Stimulated activated memory B cell treated with anti-CD40 and anti-IgM and Interleukin-4, amounts not matched to agents 10 μg/mL and 1 μg/mL and 100 μg/mL, for 72 hours (primary cell): ENCODE results near the gene TFEB.
"Not testable (repeated sequence)": the region's sequence is repeated elsewhere in the genome, so short reads cannot be mapped to it uniquely, and the experiment has no call there.

Experiments used
- ATAC-seq: fragments of 150-1000 bp; cut with Tn5 transposase; 2 replicates; pipeline ENCODE4 v1.10.0; 2021
- H3K27ac Mint-ChIP-seq: one replicate; pipeline ENCODE4 v1.8.0; 2022; ENCODE audit warnings: mild to moderate bottlenecking, mixed read lengths
- H3K27me3 Mint-ChIP-seq: one replicate; pipeline ENCODE4 v1.8.0; 2022; ENCODE audit warnings: mixed read lengths
- H3K36me3 Mint-ChIP-seq: one replicate; pipeline ENCODE4 v1.8.0; 2022; ENCODE audit warnings: mixed read lengths
- H3K4me1 Mint-ChIP-seq: one replicate; pipeline ENCODE4 v1.8.0; 2022; ENCODE audit warnings: mixed read lengths
- H3K4me3 Mint-ChIP-seq: one replicate; pipeline ENCODE4 v1.8.0; 2022; ENCODE audit warnings: mild to moderate bottlenecking, moderate library complexity, mixed read lengths
- H3K9me3 Mint-ChIP-seq: one replicate; pipeline ENCODE4 v1.8.0; 2022; ENCODE audit warnings: mixed read lengths

The TFEB gene

GRCh38 chr6:41770381-41771057 is 35.1 kb upstream of the TFEB start:
- H3K36me3 Mint-ChIP-seq = peaks cover 32% of the 10 kb centered on the region

GRCh38 chr6:41769376-41769775 is 34.0 kb upstream of the TFEB start:
- Mint-ChIP-seq H3K4me3 (no peak overlapping the region), H3K4me1 (no peaks in the 10 kb centered on the region), H3K27me3 (no peaks in the 10 kb centered on the region), H3K27ac (no peak overlapping the region), H3K9me3 (no peaks in the 10 kb centered on the region), H3K36me3 (peaks cover 21% of the 10 kb centered on the region)
- ATAC-seq = no peak

More at GRCh38 chr6:41770381-41771057, 35.1 kb upstream of the TFEB start:
- Mint-ChIP-seq H3K27me3 (no peaks in the 10 kb centered on the region), H3K9me3 (no peaks in the 10 kb centered on the region), H3K27ac (no peak overlapping the region), H3K4me1 (no peaks in the 10 kb centered on the region), H3K4me3 (no peak overlapping the region)
- ATAC-seq = no peak

GRCh38 chr6:41768545-41769308 is 33.3 kb upstream of the TFEB start:
- H3K27me3 Mint-ChIP-seq = no peaks in the 10 kb centered on the region
- H3K4me1 Mint-ChIP-seq = no peaks in the 10 kb centered on the region
- no peak overlapping the region for H3K4me3 Mint-ChIP-seq
- peaks cover 15% of the 10 kb centered on the region for H3K36me3 Mint-ChIP-seq
- no peak for ATAC-seq
- H3K27ac Mint-ChIP-seq = no peak overlapping the region
- H3K9me3 Mint-ChIP-seq = no peaks in the 10 kb centered on the region

- Mint-ChIP-seq H3K9me3 (no peaks in the 10 kb centered on the region), H3K4me1 (no peaks in the 10 kb centered on the region), H3K27ac (no peak overlapping the region), H3K36me3 (peaks cover 15% of the 10 kb centered on the region), H3K4me3 (no peak overlapping the region), H3K27me3 (no peaks in the 10 kb centered on the region)
- no peak for ATAC-seq
Observed at GRCh38 chr6:41767112-41767833, 31.9 kb upstream of the TFEB start.

GRCh38 chr6:41766043-41766664 is 30.7 kb upstream of the TFEB start:
- peaks cover 11% of the 10 kb centered on the region for H3K36me3 Mint-ChIP-seq
- H3K4me1 Mint-ChIP-seq, ATAC-seq, H3K27ac Mint-ChIP-seq, H3K4me3 Mint-ChIP-seq, H3K27me3 Mint-ChIP-seq, H3K9me3 Mint-ChIP-seq: not testable (repeated sequence)

GRCh38 chr6:41763470-41763869 is 28.1 kb upstream of the TFEB start:
- H3K36me3 Mint-ChIP-seq = no peaks in the 10 kb centered on the region
- ATAC-seq = no peak
- no peaks in the 10 kb centered on the region for H3K27me3 Mint-ChIP-seq
- H3K4me3 Mint-ChIP-seq = no peak overlapping the region
- no peak overlapping the region for H3K27ac Mint-ChIP-seq
- no peaks in the 10 kb centered on the region for H3K9me3 Mint-ChIP-seq
- no peaks in the 10 kb centered on the region for H3K4me1 Mint-ChIP-seq

GRCh38 chr6:41759905-41760579 is 24.6 kb upstream of the TFEB start:
- H3K9me3 Mint-ChIP-seq = no peaks in the 10 kb centered on the region
- peak; percentile 46 for ATAC-seq
- no peaks in the 10 kb centered on the region for H3K36me3 Mint-ChIP-seq
- H3K4me3 Mint-ChIP-seq = no peak overlapping the region
- no peak overlapping the region for H3K27ac Mint-ChIP-seq
- no peaks in the 10 kb centered on the region for H3K4me1 Mint-ChIP-seq
- H3K27me3 Mint-ChIP-seq = peaks cover 15% of the 10 kb centered on the region

GRCh38 chr6:41759106-41759904 is 23.9 kb upstream of the TFEB start:
- no peak for ATAC-seq
- Mint-ChIP-seq H3K4me3 (no peak overlapping the region), H3K9me3 (no peaks in the 10 kb centered on the region), H3K27me3 (peaks cover 15% of the 10 kb centered on the region), H3K4me1 (no peaks in the 10 kb centered on the region), H3K27ac (no peak overlapping the region), H3K36me3 (no peaks in the 10 kb centered on the region)

- peaks cover 15% of the 10 kb centered on the region for H3K27me3 Mint-ChIP-seq
- ATAC-seq = no peak
- no peak overlapping the region for H3K27ac Mint-ChIP-seq
- H3K9me3 Mint-ChIP-seq = no peaks in the 10 kb centered on the region
- no peaks in the 10 kb centered on the region for H3K4me1 Mint-ChIP-seq
- no peak overlapping the region for H3K4me3 Mint-ChIP-seq
- H3K36me3 Mint-ChIP-seq = no peaks in the 10 kb centered on the region
Observed at GRCh38 chr6:41758641-41759035, 23.2 kb upstream of the TFEB start.

GRCh38 chr6:41757931-41758640 is 22.7 kb upstream of the TFEB start:
- ATAC-seq = no peak
- Mint-ChIP-seq H3K4me1 (no peaks in the 10 kb centered on the region), H3K9me3 (no peaks in the 10 kb centered on the region), H3K4me3 (no peak overlapping the region), H3K27ac (no peak overlapping the region), H3K27me3 (peaks cover 15% of the 10 kb centered on the region), H3K36me3 (no peaks in the 10 kb centered on the region)

- Mint-ChIP-seq H3K36me3 (no peaks in the 10 kb centered on the region), H3K27me3 (peaks cover 15% of the 10 kb centered on the region), H3K27ac (no peak overlapping the region), H3K4me3 (no peak overlapping the region), H3K9me3 (no peaks in the 10 kb centered on the region), H3K4me1 (no peaks in the 10 kb centered on the region)
- no peak for ATAC-seq
Observed at GRCh38 chr6:41757271-41757670, 21.9 kb upstream of the TFEB start.

GRCh38 chr6:41756354-41756753 is 20.9 kb upstream of the TFEB start:
- ATAC-seq = peak; percentile 32

GRCh38 chr6:41755895-41756294 is 20.5 kb upstream of the TFEB start:
- Mint-ChIP-seq H3K4me1 (no peaks in the 10 kb centered on the region), H3K4me3 (no peak overlapping the region), H3K27ac (no peak overlapping the region), H3K36me3 (no peaks in the 10 kb centered on the region), H3K9me3 (no peaks in the 10 kb centered on the region), H3K27me3 (peaks cover 15% of the 10 kb centered on the region)
- no peak for ATAC-seq

More at GRCh38 chr6:41756354-41756753, 20.9 kb upstream of the TFEB start:
- no peaks in the 10 kb centered on the region for H3K4me1 Mint-ChIP-seq
- H3K36me3 Mint-ChIP-seq = no peaks in the 10 kb centered on the region
- H3K27me3 Mint-ChIP-seq = peaks cover 15% of the 10 kb centered on the region
- no peak overlapping the region for H3K27ac Mint-ChIP-seq
- no peaks in the 10 kb centered on the region for H3K9me3 Mint-ChIP-seq
- H3K4me3 Mint-ChIP-seq = no peak overlapping the region

GRCh38 chr6:41750374-41750773 is 15.0 kb upstream of the TFEB start:
- Mint-ChIP-seq H3K9me3 (no peaks in the 10 kb centered on the region), H3K27me3 (peaks cover 12% of the 10 kb centered on the region), H3K4me1 (no peaks in the 10 kb centered on the region), H3K4me3 (no peak overlapping the region), H3K36me3 (no peaks in the 10 kb centered on the region), H3K27ac (no peak overlapping the region)
- no peak for ATAC-seq
